Stimulated activated CD4-positive, alpha-beta T cell treated with anti-CD3 and anti-CD28 coated beads, Interleukin-15, amount 100 ng/mL, for 1 hour (primary cell): Measurements from ENCODE around the gene DPPA4.

ENCODE experiments used
- DNase-seq, 2 donors: peaks; one replicate each; pipeline ENCODE4 v3.0.0-alpha.2; 2020; ENCODE audit warnings: low read depth in 1 of 2, low spot score in 1 of 2

DPPA4 gene

DNA sequence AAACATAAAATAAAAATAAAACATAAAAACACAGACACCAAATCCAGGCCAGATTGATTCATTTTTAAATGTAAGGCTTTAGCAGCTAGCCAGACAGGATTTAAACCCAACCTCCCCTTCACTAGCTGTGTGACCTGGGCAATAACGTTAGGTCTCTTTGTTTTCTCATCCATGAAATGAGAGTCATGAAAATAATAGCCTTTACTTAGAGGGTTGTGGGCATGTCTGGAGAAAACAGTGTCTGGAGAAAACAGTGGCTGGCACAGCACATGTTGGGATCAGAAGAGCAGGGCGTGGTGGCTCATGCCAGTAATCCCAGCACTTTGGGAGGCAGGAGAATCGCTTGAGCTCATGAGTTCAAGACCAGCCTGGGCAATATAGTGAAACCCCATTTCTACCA lies 1.9 kb upstream of the DPPA4 start:
- DNase-seq: no peak

DNA sequence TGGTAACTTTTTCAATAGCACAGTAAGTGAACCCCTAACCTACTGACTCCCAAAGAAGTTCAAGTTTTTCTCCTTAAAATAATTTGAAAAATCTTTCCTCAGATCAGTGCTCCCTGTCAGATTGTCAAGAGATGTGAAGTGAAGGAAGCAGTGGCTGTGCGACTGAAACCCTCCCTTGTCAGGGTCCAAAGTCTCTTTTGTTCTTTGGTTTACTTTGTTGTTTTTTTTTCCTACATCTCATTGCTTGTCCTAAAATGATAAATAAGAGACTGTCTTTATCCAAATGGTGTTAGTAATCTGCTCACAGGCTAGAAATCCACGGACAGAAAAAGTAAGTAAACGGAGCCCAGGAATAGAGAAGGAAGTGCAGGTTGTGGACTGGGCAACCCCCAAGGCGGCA lies 976 bp upstream of the DPPA4 start:
- DNase-seq: no peak

DNA sequence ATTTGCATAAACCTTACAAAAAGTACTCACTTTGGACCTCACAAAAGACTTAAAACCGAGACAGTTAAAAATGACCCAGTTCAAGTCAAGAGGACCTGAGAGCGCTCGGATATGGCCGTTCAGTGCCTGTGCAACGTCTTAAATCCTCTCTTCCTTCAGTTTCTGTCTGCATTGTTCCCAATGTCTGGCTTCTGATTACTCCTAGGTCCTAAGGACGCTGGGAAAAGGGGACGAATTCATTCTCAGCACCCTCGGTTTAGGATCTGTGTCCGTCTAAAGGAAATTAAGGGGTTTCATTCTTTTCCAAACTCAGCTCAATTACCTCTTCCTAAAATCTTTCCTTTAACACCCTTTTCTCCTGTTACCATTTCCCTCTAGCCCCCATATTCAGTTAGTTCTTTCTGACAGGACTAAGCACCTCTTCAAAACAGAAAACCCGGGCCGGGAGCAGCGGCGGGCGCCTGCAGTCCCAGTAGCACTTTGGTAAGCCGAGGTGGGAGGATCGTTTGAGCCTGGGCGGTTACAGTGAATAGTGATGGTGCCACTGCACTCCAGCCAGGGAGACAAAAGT lies 970 bp downstream of the DPPA4 start:
- no peak for DNase-seq

DNA sequence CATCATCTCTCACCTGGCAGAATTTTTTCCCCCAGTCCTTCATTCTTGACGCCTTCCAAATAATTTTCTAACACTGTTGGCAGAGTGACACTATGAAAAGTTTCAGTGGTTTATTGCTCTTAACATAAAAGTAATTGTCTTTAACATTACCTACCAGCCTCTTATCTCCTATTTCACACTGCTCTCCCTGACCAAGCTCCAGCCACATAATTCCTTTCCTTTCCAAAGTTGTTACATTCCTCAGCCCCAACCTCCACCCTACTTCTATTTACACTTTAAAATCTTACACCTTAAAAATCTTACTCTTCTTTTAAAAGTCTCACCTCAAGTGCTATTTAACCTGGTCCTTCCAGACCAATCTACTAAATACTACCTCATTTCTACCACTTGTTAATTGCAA lies 2.8 kb downstream of the DPPA4 start:
- no peak for DNase-seq

DNA sequence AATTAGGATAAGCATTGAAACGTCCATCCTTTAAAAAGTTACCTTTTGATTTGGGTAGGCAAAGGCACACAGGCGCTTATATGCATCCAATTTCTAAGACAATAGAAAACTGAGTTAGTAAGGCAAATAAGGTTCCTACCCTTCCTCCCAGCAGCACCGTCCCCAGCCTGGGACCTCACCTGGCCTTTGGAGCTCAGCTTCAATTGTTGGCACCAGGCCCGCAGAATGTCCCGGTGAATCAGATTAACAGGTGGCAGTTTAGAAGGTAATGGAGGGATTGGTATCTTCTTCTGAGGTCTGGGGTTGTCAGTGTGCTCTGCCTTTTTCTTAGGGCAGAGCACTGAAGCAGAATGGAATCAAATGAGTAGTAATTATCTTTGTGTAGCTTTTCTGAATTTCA lies 5.7 kb downstream of the DPPA4 start:
- no peak for DNase-seq

DNA sequence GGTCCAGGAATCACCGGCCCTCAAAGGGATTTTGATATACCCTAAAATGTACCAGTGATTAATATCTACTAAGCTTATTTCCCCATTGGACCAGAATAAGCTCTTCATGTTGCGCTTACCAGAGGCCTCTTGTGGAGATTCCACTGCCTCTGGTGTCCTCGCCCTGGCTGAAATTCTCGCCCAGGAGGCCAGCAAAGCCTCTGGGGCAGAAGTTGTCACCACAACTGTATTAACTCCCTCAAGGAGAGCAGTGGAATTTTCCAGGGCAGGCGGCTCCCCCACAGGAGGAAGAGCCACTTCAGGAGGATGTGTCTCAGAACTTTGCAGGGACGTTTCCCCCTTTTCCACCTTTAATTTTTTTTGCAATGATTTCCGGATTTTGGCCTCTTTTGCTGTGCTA lies 6.9 kb downstream of the DPPA4 start:
- DNase-seq: no peak

DNA sequence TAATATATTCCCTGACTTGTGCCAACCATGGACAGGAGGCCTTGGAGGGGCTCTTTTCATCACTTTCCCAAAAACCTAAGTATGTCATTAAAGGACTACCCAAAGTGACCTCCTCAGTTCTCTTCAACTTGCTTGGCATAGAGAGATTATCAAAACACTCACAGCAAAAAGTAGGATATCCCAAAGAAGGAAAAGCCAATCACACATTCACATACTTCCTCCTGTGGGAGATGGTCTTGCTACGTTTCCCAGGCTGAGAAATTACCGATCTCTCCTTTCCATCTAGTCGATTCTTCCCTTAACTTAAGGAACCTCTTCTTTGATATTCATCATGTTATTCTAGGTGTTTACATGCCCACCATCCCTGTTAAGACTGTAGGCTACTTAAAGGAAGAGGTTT lies 9.1 kb downstream of the DPPA4 start:
- no peak for DNase-seq

DNA sequence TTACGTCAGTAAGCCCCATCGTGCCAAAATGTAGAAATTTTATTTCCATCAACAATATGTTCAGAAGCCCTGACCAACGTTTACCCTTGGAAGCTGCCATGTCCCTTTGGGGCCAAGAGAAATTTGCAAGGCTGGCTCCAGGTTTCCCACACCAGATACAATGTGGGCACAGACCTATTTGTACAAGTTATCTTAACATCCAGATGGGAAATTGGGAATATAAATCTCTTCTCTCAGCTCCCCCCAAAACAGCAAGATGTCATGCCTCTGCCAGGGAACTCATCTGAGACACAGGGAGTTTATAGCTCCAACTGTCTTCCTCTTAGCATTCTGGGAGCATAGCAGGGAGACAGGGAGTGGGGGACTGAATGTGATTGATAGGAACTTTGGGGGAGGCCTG lies 11.7 kb downstream of the DPPA4 start:
- DNase-seq: no peak

DNA sequence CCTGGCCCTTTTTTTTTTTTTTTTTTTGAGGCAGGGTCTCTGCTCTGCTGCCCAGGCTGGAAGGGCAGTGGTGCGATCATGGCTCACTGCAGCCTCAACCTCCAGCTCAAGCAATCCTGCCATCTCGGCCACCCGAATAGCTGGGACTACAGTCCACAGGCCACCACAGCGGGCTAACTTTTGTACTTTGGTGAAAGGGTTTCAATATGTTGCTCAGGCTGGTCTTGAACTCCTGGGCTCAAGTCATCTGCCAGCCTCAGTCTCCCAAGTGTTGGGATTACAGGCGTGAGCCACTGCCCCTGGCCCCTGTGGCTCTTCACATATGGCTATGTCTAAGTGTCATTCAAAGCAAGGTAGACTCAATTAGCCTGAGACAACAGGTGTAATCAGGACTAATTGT lies 12.2 kb downstream of the DPPA4 start:
- DNase-seq: no peak

DNA sequence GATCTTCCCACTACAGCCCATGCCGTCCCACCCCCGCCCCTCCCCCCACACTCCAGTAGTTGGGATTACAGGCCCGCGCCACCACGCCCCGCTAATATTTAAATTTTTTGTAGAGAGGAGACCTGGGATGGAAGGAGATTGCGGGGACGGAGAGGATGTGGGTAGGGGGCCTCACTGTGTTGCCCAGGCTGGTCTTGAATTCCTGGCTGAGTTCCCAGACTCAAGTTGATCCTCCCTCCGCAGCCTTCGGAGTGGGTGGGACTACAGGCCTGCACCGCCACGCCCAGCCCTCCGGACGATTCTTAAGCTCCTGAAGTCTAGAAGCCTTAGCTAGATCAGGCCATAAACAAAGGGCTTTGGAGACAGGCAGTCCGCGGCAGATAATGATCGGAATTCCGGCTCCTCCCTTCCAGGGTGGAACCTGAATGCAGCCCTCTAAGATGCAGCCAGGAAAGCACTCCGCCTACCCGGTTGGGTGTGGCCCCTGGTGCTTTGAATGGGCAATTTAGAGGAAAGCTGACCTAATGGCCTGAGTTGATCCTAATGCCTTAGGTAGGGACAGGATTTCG lies 21.1 kb downstream of the DPPA4 start, which contains the start of gene DPPA2:
Gene DPPA2 (minus strand): TSS at position 356 of the 569 bp plus-strand sequence. CDS start 1,975 bp downstream, outside the sequence.
- no peak for DNase-seq

DNA sequence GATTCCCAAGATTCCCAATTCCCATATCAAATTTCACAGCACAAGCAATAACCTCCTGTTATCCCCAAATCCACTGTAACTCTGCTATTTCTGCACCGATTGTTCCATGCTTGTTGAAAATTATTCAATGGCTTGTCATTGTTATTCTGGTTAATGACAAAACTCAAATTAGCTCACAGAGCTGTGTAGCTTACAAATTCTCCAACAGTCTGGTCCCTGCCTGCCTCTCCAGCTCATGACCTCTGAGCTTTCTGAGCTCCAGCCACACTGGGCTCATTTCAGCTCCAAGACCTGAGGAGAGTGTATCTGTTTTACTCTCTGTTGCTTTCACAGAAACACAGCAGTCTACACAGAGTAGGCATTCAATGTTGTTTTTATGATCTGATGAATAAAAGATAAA lies 24.3 kb downstream of the DPPA4 start:
- no peak for DNase-seq

DNA sequence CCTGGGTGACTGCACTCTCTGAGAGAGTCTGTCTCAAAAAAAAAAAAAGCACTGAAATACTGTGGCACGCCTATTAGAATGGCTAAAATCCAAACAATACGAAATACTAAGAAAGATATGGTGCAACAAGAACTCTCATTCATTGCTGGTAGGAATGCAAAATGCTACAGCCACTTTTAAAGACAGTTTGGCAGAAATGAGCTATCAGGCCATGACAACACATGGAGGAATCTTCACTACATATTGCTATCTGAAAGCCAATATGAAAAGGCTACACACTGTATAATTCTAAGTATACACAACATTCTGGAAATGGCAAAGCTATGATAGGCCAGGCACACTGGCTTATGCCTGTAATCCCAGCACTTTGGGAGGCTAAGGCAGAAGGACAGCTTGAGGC lies 39.9 kb downstream of the DPPA4 start:
- DNase-seq: no peak

DNA sequence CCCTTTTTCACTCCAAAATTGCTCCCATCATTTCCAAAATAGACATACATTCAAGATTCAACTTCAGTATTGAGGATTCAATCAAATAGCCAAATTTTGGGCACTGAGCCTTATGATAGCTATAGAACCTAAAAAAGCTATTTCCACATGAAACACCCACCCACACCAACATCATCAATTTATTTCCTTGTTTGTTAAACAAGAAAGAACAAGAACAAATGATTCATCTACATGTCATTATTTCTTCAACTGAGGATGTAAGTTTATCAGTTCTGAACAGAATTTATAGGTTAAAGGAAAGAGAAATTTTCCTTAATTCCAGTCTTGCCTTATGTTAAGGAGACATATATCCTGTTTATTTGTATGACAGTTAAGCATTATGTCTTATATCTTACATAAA lies 53.3 kb downstream of the DPPA4 start:
- DNase-seq: no peak

DNA sequence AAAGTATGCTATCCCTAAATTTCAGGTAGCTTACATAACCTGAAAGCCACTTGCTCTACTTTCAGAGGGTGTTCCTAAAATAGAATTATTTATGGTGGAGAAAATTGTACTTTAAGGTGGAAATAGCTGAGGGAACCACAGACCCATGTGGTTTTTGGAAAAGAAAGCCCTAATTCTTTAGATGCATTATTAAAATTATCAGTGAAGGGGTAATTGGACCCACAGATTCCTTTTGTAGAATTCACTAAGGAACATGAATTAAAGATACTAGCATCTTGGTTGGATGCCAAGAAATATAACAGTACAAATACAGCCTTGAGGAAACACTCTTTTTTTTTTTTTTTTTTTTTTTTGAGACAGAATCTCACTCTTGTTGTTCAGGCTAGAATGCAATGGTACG lies 58.8 kb downstream of the DPPA4 start:
- no peak for DNase-seq

DNA sequence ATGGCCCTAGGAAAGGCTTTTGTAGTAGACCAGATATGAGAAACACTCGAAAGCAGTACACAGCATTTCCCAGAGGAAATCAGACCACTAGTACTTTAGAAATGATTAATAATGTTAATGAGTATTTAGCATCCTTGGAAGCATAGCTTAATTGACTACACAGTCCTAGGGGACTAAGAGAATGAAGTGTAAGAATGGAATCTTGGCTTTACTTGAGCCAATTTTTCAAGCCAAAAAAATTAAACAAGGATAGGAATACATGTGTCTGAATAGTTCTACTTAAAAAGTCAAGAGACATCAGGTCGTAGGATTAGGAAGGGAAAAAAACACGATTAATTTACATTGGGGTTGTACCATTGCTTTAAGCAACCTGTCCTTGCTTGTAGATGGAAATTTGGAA lies 59.2 kb downstream of the DPPA4 start:
- no peak for DNase-seq
